GM13977 (cell line): ENCODE measurements around the gene HRH4.

Experiments
- DNase-seq: peaks from one replicate; pipeline ENCODE4 v3.0.0; 2012; ENCODE audit warnings: low spot score
- in situ Hi-C: fragments of 300-500 bp; cut with MboI; formaldehyde crosslinking; loops from one replicate; pipeline ENCODE4 v1.12.0; 2022; ENCODE audit warnings: low sequenced_read_pairs, low pct_unique_long_range_greater_than_20kb, mixed read lengths, inconsistent platforms; ENCODE audit not compliant: unreplicated experiment
- TF ChIP-seq, protein P1 (sequence below): IDR thresholded peaks from 2 replicates; pipeline ENCODE4 v1.5.1; 2012; ENCODE audit warnings: mild to moderate bottlenecking, control low read depth; ENCODE audit not compliant: insufficient read depth; ENCODE audit errors: extremely low read depth, missing control alignments

The HRH4 gene

DNA sequence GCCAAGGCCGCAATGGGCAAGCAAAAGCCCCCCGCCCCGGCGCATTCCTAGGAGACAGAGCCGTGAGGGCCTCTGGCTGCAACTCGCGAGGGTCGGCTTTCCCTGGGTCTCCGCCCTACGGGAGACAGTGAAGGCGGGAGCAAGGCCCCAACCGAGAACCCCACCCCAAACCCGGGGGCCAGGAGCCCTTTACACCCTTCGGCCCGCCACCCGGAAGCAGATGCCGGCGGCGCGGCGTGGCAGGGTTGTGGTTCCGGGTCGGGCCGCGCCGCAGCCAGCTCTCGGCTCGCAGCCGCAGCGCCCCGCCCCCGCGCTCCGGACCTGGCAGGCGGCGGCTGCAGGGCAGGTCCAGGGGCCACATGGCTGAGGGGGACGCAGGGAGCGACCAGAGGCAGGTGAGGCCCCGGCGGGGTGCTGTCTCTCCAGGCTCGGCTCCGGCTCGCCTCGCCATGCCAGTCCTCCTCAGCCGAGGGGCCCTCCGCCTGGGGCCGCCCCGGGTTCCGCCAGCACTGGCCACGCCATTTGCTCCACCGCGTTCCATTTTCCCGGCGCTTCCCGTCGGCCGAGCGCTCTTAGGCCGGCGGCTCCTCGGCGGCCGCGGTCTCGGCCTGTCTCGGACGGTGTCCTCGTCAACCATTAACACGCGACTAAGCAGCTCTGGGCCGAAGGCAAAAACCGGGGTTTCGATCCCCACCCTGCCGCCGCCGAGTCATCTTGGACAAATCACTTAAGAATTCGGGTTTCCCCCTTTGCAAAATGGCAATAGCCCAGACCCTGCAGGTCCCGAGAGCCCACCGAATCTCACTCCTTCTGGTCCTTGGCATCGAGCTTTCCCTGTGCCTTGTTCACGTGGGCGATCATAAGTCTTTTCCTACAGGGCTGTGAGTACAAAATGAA is 33.8 kb upstream of the HRH4 start, which contains the start of gene IMPACT:
IMPACT (plus strand) TSS at position 273 of the 897 bp plus-strand sequence; CDS start at position 360, 87 bp downstream.
- in situ Hi-C loops, result no loop called here
- TF ChIP-seq, protein P1, sequence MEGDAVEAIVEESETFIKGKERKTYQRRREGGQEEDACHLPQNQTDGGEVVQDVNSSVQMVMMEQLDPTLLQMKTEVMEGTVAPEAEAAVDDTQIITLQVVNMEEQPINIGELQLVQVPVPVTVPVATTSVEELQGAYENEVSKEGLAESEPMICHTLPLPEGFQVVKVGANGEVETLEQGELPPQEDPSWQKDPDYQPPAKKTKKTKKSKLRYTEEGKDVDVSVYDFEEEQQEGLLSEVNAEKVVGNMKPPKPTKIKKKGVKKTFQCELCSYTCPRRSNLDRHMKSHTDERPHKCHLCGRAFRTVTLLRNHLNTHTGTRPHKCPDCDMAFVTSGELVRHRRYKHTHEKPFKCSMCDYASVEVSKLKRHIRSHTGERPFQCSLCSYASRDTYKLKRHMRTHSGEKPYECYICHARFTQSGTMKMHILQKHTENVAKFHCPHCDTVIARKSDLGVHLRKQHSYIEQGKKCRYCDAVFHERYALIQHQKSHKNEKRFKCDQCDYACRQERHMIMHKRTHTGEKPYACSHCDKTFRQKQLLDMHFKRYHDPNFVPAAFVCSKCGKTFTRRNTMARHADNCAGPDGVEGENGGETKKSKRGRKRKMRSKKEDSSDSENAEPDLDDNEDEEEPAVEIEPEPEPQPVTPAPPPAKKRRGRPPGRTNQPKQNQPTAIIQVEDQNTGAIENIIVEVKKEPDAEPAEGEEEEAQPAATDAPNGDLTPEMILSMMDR, result no peak
- peak; percentile 78 for DNase-seq

DNA sequence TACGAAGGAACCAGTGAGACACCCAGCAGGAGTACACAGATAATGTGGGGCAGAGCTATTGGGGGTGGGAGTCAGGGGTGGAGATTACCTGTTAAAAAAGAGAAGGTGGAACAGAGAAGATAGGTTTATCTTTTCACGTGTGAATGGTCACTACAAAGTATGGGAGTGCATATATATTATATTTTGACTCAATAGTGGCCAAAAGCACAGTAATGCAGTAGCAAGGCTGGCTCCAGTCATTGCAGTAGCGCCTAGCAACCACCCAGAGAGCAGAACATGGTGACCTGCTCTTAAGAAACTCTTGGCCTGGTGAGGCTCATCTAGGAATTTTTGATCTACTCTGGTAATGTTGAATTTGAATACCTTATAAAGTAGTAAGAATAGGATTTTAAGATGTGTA is 33.0 kb upstream of the HRH4 start:
- TF ChIP-seq, protein P1, result no peak
- in situ Hi-C loops, result no loop called here
- no peak for DNase-seq

DNA sequence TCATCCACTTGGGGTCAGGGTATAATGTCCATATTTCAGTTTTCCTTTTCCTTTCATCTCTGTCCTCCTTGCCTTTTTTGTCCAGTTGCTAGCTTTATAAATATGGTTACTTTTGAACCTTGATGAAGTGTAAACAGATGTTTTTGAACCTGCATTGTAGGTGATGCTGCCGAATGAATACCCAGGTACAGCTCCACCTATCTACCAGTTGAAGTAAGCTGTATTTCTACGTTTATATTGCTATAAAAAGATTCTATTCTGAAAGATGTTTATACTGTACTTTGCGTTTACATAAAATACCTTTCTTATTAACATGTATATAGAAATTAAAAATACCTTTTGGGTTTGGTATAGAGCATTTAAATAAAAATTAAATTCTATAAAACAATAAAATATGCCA is 31.7 kb upstream of the HRH4 start:
- in situ Hi-C loops, result no loop called here
- DNase-seq, result no peak
- TF ChIP-seq, protein P1, result no peak

DNA sequence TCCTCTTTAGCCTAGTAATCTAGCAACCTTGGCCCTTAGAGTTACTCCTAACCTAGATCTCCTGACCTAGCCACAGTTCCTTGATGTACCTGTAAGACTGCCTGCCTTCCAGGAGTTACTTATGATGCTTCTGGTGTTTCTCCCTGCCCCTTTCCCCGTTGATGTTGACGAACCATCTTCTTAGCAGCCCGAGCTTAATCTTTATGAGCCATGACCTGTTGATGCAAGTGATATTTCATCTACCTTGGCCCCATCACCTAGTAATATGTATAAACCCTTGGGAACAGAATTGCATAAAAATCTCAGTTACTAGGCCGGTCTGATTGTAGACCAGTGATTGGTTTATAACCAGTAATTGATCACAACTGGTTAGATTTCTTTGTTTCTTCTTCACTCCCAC is 31.2 kb upstream of the HRH4 start:
- in situ Hi-C loops, result no loop called here

DNA sequence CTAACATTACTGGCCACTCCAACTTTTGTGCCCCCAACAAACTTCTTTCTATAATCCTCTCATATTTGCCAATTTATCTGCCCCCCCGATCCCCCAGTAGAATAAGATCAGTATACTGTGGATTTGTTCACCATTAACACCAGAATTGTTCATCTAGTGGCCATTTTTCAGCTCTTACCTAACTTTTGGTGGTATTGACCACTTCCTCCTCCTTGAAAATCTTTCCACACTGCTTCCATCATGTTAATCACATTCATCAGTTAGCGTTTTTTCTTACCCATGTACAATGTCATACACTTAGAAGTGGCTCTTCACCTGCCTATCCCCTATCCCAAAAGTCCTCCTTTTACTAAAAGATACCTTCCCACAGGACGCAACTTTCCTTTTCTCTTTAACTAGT is 27.8 kb upstream of the HRH4 start:
- TF ChIP-seq, protein P1, result no peak
- in situ Hi-C loops, result no loop called here
- no peak for DNase-seq

More for the DNA sequence above, 31.2 kb upstream of the HRH4 start:
- no peak for DNase-seq
- TF ChIP-seq, protein P1, result no peak

DNA sequence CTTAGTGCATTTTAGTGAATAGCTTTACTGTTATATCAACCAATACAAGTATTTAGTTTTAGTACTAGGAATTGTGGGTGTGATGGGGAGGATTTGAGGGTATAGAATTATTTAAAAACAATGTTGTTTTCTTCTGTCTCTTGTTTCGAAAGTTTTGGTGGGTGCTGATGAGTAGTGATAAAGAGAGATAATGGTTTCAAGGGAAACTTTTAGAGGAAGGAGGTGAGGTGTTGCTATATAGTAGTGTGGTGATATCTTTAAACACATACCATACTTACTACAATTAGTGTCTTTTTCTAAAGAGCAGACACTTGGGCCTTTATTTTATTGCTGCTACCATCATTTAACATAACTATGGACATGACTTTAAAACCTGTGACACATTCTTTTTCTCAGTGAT is 23.5 kb upstream of the HRH4 start:
- DNase-seq, result no peak
- in situ Hi-C loops, result no loop called here
- TF ChIP-seq, protein P1, result no peak
